HG03521 (cell line): ENCODE measurements around the gene NAA80.

Experiments used
- ATAC-seq: cut with Tn5 transposase; IDR thresholded peaks from one replicate; pipeline ENCODE4 v1.9.1; 2021; ENCODE audit warnings: mild to moderate bottlenecking, moderate library complexity; ENCODE audit not compliant: unreplicated experiment

Gene NAA80

GRCh38 chr3:50259432-50260026 lies 39.7 kb downstream of the NAA80 start:
- ATAC-seq: no peak

DNA sequence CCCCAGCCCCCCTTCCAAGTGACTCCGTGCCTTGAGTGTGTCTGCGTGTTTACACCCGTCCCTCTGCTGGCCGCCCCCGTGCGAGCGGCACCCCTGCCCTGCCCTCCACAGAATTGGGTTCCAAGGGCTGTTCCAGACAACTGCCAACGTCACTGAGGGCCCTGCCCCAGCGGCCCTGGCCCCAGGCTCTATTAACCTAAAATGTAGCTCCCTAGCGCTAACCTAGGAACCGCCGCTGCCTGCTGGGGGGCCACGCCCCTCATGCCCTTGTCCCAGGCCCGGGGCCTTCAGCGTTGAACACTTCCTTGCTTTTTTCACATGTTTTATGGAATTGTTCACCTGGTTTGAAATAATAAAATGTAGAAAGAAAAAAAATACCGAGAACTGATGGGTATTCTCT lies 40.2 kb downstream of the NAA80 start:
- no peak for ATAC-seq

- ATAC-seq: no peak
Measured at GRCh38 chr3:50258029-50258680, 41.0 kb downstream of the NAA80 start.

DNA sequence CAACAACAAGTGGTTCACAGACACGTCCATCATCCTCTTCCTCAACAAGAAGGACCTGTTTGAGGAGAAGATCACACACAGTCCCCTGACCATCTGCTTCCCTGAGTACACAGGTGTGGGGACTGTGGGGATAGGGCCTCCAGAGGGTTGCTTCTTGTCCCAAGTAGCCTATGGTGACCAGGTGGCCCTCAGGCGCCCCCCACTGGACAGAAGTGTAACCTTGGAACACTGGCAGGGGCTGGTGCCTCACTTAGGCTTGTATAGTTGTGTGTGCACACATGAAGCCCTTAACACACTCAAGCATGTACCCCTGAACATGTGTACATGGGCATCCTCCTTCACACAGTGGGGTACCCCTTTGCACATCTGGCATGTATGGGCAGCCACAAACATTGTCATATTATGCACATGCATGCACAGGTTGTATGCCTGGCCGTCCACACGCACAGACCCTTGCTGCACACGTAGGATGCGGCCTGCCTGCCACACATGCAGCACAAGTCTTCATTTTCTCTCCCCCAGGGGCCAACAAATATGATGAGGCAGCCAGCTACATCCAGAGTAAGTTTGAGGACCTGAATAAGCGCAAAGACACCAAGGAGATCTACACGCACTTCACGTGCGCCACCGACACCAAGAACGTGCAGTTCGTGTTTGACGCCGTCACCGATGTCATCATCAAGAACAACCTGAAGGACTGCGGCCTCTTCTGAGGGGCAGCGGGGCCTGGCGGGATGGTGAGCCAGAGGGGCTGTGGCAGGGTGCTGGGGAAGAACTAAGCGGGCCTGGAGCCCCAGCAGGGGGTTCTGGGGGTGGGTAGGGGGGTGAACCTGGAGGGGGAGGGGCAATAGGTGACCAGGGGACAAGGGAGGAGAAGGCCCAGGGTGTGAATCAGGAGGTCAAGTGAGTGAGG lies 42.0 kb downstream of the NAA80 start:
- no peak for ATAC-seq

DNA sequence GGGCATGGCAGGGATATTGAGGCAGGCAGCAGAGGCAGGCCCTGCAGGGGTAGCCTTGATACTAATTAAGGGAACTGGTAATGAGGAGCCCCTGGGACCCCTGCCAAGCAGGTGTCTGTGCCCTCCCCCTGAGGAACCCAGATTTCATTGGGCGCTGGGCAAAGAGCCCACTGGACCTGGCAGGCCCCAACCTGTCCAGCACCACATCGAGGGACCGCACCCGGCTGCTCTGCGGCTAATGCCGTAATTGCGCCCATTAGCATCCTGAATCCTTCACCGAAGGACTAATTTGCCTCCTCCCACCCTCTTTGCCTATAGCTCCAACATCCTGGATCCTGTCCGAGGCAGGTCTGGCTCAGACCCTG lies 44.0 kb downstream of the NAA80 start:
- no peak for ATAC-seq

GRCh38 chr3:50254577-50255250 lies 44.5 kb downstream of the NAA80 start:
- no peak for ATAC-seq

DNA sequence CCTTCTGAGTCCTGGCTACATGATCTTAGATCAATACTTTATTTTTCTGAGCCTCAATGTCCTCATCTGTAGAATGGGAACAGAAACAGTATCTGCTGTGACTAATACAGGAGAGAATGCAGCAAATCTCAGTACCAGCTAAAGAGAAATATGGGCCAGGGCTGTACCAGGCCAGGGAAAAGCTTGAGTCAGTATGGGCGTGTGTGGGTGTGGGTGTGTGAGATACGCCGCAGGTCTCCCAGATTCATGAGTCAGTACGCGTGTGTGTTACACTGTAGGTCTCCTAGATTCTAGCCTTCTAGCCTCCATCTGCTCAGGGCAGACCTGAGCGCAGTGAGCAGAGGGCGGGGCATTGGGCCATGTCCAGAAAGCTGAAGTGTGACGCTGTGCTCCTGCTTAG lies 48.0 kb downstream of the NAA80 start:
- no peak for ATAC-seq

DNA sequence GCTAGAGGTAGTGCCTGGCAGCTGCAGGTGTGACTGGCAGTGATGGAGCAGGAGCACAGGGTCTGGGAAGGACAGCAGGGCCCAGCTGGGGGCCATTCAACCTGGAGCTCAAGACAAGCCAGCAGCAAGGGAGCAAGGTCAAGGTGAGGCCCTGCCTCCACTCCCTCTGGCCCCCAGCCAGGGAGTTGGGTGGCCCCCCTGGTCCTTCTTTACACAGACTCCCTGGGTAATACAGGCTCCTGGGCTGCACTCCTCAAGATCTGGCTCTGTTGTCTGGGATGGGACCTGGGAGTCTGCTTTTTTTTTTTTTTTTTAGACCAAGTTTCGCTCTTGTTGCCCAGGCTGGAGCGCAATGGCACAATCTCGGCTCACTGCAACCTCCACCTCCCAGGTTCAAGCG lies 48.7 kb downstream of the NAA80 start:
- ATAC-seq: no peak

DNA sequence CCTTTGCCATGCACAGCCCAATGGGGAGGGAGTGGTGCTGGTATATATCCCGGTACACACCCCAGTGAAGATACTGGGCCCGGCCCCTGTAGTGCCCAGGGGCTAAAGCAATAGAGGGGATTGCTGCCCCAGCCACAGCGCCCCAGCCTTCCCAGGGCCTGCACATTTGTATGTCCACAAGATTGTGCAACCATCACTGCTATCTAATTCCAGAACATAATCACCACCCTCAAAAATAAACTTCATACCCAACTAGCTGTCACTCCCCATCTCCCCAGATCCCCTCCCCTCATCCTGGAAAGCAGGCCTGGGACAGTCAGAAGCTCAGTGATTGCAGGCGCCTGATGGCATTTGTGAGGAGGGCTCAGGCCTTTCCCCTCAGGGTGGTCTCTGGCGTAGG lies 49.7 kb downstream of the NAA80 start:
- ATAC-seq: no peak

- no peak for ATAC-seq
Measured at GRCh38 chr3:50248387-50248786, 50.8 kb downstream of the NAA80 start.

GRCh38 chr3:50246517-50246954 lies 52.7 kb downstream of the NAA80 start:
- peak; percentile 51 for ATAC-seq
